Trophoblast cell (in vitro differentiated cells and primary cell): ENCODE data around the gene FYB1.

Experiments used
- DNase-seq, 2 donors: peaks; one replicate each; pipeline ENCODE4 v3.0.0-alpha.2; 2016
- H2AFZ ChIP-seq: 2 replicates; pipeline ENCODE4 v1.6.1; 2013; ENCODE audit warnings: low read length, moderate library complexity, mild to moderate bottlenecking; ENCODE audit not compliant: insufficient read depth, poor library complexity
- H2AK5ac ChIP-seq: 2 replicates; pipeline ENCODE4 v1.6.1; 2013; ENCODE audit warnings: mild to moderate bottlenecking, low read length
- H2BK120ac ChIP-seq: 2 replicates; pipeline ENCODE4 v1.6.1; 2013; ENCODE audit warnings: low read length, mild to moderate bottlenecking, moderate library complexity; ENCODE audit not compliant: insufficient read depth, poor library complexity
- H2BK12ac ChIP-seq: 2 replicates; pipeline ENCODE4 v1.6.1; 2013; ENCODE audit warnings: mild to moderate bottlenecking, low read length, moderate library complexity
- H2BK5ac ChIP-seq: 2 replicates; pipeline ENCODE4 v1.6.1; 2013; ENCODE audit warnings: low read length, low read depth, moderate library complexity, mild to moderate bottlenecking; ENCODE audit not compliant: poor library complexity
- H3K14ac ChIP-seq: 2 replicates; pipeline ENCODE4 v1.6.1; 2013; ENCODE audit warnings: mild to moderate bottlenecking, low read length
- H3K18ac ChIP-seq: 2 replicates; pipeline ENCODE4 v1.6.1; 2013; ENCODE audit warnings: mild to moderate bottlenecking, low read length
- H3K23ac ChIP-seq: 2 replicates; pipeline ENCODE4 v1.6.1; 2013; ENCODE audit warnings: low read length
- H3K27ac ChIP-seq: 2 replicates; pipeline ENCODE4 v1.5.1; 2013; ENCODE audit warnings: low read depth, mild to moderate bottlenecking, inconsistent platforms, low read length, moderate library complexity
- H3K27me3 ChIP-seq: 2 replicates; pipeline ENCODE4 v1.6.1; 2013; ENCODE audit warnings: inconsistent platforms, mild to moderate bottlenecking, low read length, moderate library complexity; ENCODE audit not compliant: insufficient read depth
- H3K36me3 ChIP-seq, 2 experiments: 1 replicate in 1 of 2; 2 replicates in 1 of 2; pipeline ENCODE4 v1.6.1; 2013; ENCODE audit warnings: low read length in 2 of 2, mild to moderate bottlenecking in 2 of 2, moderate library complexity in 1 of 2; ENCODE audit not compliant: insufficient read depth in 2 of 2, control insufficient read depth in 1 of 2
- H3K4ac ChIP-seq: 2 replicates; pipeline ENCODE4 v1.6.1; 2013; ENCODE audit warnings: low read depth, mild to moderate bottlenecking, low read length, moderate library complexity
- H3K4me1 ChIP-seq, 2 experiments: 1 replicate in 1 of 2; 2 replicates in 1 of 2; pipeline ENCODE4 v1.6.1; 2013; ENCODE audit warnings: low read length in 2 of 2, mild to moderate bottlenecking in 2 of 2, moderate library complexity in 1 of 2; ENCODE audit not compliant: insufficient read depth in 2 of 2, control insufficient read depth in 1 of 2
- H3K4me2 ChIP-seq: 2 replicates; pipeline ENCODE4 v1.6.1; 2013; ENCODE audit warnings: inconsistent platforms, mild to moderate bottlenecking, low read length, moderate library complexity
- H3K4me3 ChIP-seq: 2 replicates; pipeline ENCODE4 v1.5.1; 2013; ENCODE audit warnings: mild to moderate bottlenecking, low read depth, low read length, inconsistent platforms
- H3K79me1 ChIP-seq: one replicate; pipeline ENCODE4 v1.6.1; 2013; ENCODE audit warnings: low read length
- H3K79me2 ChIP-seq: 2 replicates; pipeline ENCODE4 v1.6.1; 2013; ENCODE audit warnings: low read length, mild to moderate bottlenecking; ENCODE audit not compliant: control insufficient read depth, insufficient read depth, poor library complexity
- H3K9ac ChIP-seq: 2 replicates; pipeline ENCODE4 v1.6.1; 2013; ENCODE audit warnings: mild to moderate bottlenecking, low read length
- H3K9me3 ChIP-seq: 2 replicates; pipeline ENCODE4 v1.6.1; 2013; ENCODE audit warnings: low read depth, mild to moderate bottlenecking, control low read depth, inconsistent platforms, low read length; ENCODE audit not compliant: insufficient read depth
- H4K12ac ChIP-seq: 2 replicates; pipeline ENCODE4 v1.6.1; 2013; ENCODE audit warnings: low read depth, mild to moderate bottlenecking, low read length, moderate library complexity
- H4K8ac ChIP-seq: 2 replicates; pipeline ENCODE4 v1.6.1; 2013; ENCODE audit warnings: low read depth, mild to moderate bottlenecking, low read length, moderate library complexity
- H4K91ac ChIP-seq: one replicate; pipeline ENCODE4 v1.6.1; 2013; ENCODE audit warnings: low read depth, mild to moderate bottlenecking, low read length, moderate library complexity
- WGBS: extraction: QIAGEN DNeasy Blood & Tissue Kit; methylation state at CpG from one replicate; pipeline ENCODE4 v1.1.7; 2013; ENCODE audit warnings: missing lambda C conversion rate; ENCODE audit not compliant: insufficient read length, insufficient coverage; ENCODE audit errors: extremely low coverage; 5-methylcytosine and 5-hydroxymethylcytosine counted together

The FYB1 gene

DNA sequence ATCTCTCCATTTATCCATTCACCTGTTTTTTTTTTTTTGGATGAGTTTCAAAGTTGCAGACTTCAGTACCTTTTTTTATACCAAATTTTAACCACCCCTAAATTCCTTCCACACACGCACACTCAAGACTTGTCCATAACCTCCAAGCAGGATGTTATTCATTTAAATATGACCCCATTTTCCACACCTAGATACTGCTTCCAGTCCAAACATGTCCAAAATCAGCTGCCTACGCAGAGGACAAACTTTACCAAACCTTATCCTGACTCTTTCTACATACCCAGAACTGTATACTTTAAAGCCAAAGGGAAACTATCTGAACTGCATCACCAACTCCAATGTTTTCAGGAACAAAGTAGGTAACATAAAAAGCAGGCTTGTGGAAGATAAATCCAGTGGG lies 36.0 kb upstream of the FYB1 start:
- H4K8ac ChIP-seq, result no peak overlapping the region
- no peak overlapping the region for H3K4me3 ChIP-seq
- no peak overlapping the region for H3K4me2 ChIP-seq
- H3K18ac ChIP-seq, result no peak overlapping the region
- H3K23ac ChIP-seq, result no peak overlapping the region
- 100% methylated on average over 1 of the region's 2 CpGs for WGBS
- no peak overlapping the region for H4K91ac ChIP-seq
- no peaks in the 10 kb centered on the region for H3K79me1 ChIP-seq
- no peak overlapping the region for H3K4ac ChIP-seq
- no peak overlapping the region for H3K14ac ChIP-seq
- H3K27ac ChIP-seq, result no peak overlapping the region
- no peaks in the 10 kb centered on the region for H3K27me3 ChIP-seq
- no peaks in the 10 kb centered on the region for H3K36me3 ChIP-seq
- H2BK12ac ChIP-seq, result no peak overlapping the region
- no peak overlapping the region for H2AFZ ChIP-seq
- H3K4me1 ChIP-seq, result no peaks in the 10 kb centered on the region
- no peak overlapping the region for H3K9ac ChIP-seq
- no peaks in the 10 kb centered on the region for H3K9me3 ChIP-seq
- H2AK5ac ChIP-seq, result no peak overlapping the region
- H2BK5ac ChIP-seq, result no peak overlapping the region
- no peak for DNase-seq
- H3K79me2 ChIP-seq, result no peaks in the 10 kb centered on the region
- no peak overlapping the region for H4K12ac ChIP-seq
- H2BK120ac ChIP-seq, result no peak overlapping the region

DNA sequence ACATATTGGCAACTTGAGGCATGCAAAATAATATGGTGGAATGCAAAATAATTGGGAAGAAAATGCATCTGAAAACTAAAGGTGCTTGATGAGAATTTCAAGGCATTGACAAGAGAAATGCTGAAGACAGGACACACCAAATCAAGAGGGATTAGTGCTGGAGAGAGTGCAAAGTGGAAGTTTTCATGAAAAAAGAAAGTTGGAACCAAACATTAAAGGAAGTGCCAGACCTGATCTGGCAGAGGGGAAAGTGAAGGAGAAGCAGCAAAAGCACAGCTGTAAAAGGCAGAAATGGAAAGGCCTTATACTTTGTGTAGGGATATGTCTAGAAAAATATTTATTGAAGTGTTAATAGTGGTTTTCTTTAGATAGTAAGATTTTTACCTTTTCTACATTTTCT lies 35.3 kb upstream of the FYB1 start:
- Histone ChIP-seq H3K23ac (no peak overlapping the region), H3K9ac (no peak overlapping the region), H4K8ac (no peak overlapping the region), H3K4me2 (no peak overlapping the region), H4K12ac (no peak overlapping the region), H3K18ac (no peak overlapping the region), H2AFZ (no peak overlapping the region), H3K14ac (no peak overlapping the region), H3K9me3 (no peaks in the 10 kb centered on the region), H3K27me3 (no peaks in the 10 kb centered on the region), H3K4ac (no peak overlapping the region), H4K91ac (no peak overlapping the region), H2BK12ac (no peak overlapping the region), H2AK5ac (no peak overlapping the region), H3K27ac (no peak overlapping the region), H3K4me3 (no peak overlapping the region), H3K79me2 (no peaks in the 10 kb centered on the region), H3K79me1 (no peaks in the 10 kb centered on the region), H3K36me3 (no peaks in the 10 kb centered on the region), H2BK120ac (no peak overlapping the region), H3K4me1 (no peaks in the 10 kb centered on the region), H2BK5ac (no peak overlapping the region)
- no peak for DNase-seq

GRCh38 chr5:39253196-39253595 lies 33.8 kb upstream of the FYB1 start:
- no peaks in the 10 kb centered on the region for H3K9me3 ChIP-seq
- no peak overlapping the region for H2AK5ac ChIP-seq
- H3K79me2 ChIP-seq, result no peaks in the 10 kb centered on the region
- no peaks in the 10 kb centered on the region for H3K36me3 ChIP-seq
- no peak overlapping the region for H2BK12ac ChIP-seq
- no peak overlapping the region for H3K27ac ChIP-seq
- H3K4me2 ChIP-seq, result no peak overlapping the region
- H4K8ac ChIP-seq, result no peak overlapping the region
- no peak overlapping the region for H3K4me3 ChIP-seq
- no peak overlapping the region for H2AFZ ChIP-seq
- no peak overlapping the region for H3K18ac ChIP-seq
- no peak overlapping the region for H3K23ac ChIP-seq
- H3K27me3 ChIP-seq, result no peaks in the 10 kb centered on the region
- no peaks in the 10 kb centered on the region for H3K4me1 ChIP-seq
- no peak overlapping the region for H4K12ac ChIP-seq
- H3K14ac ChIP-seq, result no peak overlapping the region
- no peak overlapping the region for H3K4ac ChIP-seq
- H4K91ac ChIP-seq, result no peak overlapping the region
- H2BK5ac ChIP-seq, result no peak overlapping the region
- H3K79me1 ChIP-seq, result no peaks in the 10 kb centered on the region
- no peak for DNase-seq
- no peak overlapping the region for H3K9ac ChIP-seq
- H2BK120ac ChIP-seq, result no peak overlapping the region

GRCh38 chr5:39249564-39250274 lies 30.4 kb upstream of the FYB1 start:
- Histone ChIP-seq H2BK120ac (no peak overlapping the region), H3K23ac (no peak overlapping the region), H3K27ac (no peak overlapping the region), H4K91ac (no peak overlapping the region), H3K79me2 (no peaks in the 10 kb centered on the region), H3K79me1 (no peaks in the 10 kb centered on the region), H3K4me2 (no peak overlapping the region), H2AK5ac (no peak overlapping the region), H4K12ac (no peak overlapping the region), H3K4ac (no peak overlapping the region), H3K9ac (no peak overlapping the region), H2AFZ (no peak overlapping the region), H3K9me3 (no peaks in the 10 kb centered on the region), H2BK12ac (no peak overlapping the region), H3K14ac (no peak overlapping the region), H3K36me3 (no peaks in the 10 kb centered on the region), H3K27me3 (no peaks in the 10 kb centered on the region), H4K8ac (no peak overlapping the region), H3K18ac (no peak overlapping the region), H3K4me1 (no peaks in the 10 kb centered on the region), H3K4me3 (no peak overlapping the region), H2BK5ac (no peak overlapping the region)
- no CpG with 5 or more reads among the region's 1 CpG for WGBS
- DNase-seq, result no peak
